Left lung (tissue), 10 donors: ENCODE results near the gene SNX12. TPM values are rescaled to one million over a fixed set of nuclear protein-coding genes. Genes with fewer than 3 reads are reported as not detected.
"Not testable (repeated sequence)": the region's sequence is repeated elsewhere in the genome, so short reads cannot be mapped to it uniquely, and the experiment has no call there.

Source experiments
- ATAC-seq: fragments of 200-7000 bp; cut with Tn5 transposase; one replicate; pipeline ENCODE4 v1.9.1; 2020; ENCODE audit warnings: moderate library complexity
- DNase-seq, 4 donors: peaks; one replicate each; pipeline ENCODE4 v3.0.0-alpha.2; 2013 to 2020
- H3K27ac ChIP-seq, 2 donors: fragments of 200-600 bp; sonication (generic) in 1 of 2; one replicate each; pipeline versions ENCODE4 v1.5.0 to v1.8.0; 2020 to 2021
- H3K27me3 ChIP-seq, 2 donors: fragments of 200-600 bp; sonication (generic) in 1 of 2; one replicate each; pipeline versions ENCODE4 v1.5.0 to v1.8.0; 2020 to 2021
- H3K36me3 ChIP-seq, 2 donors: fragments of 200-600 bp; sonication (generic) in 1 of 2; one replicate each; pipeline versions ENCODE4 v1.5.0 to v1.8.0; 2020 to 2021
- H3K4me1 ChIP-seq, 2 donors: fragments of 200-600 bp; one replicate each; pipeline ENCODE4 v1.8.0; 2021
- H3K4me3 ChIP-seq, 2 donors: fragments of 200-600 bp; sonication (generic) in 1 of 2; one replicate each; pipeline versions ENCODE4 v1.5.0 to v1.8.0; 2020 to 2021; ENCODE audit warnings: mild to moderate bottlenecking in 1 of 2
- H3K9me3 ChIP-seq, 2 donors: fragments of 200-600 bp; sonication (generic) in 1 of 2; one replicate each; pipeline versions ENCODE4 v1.5.0 to v1.8.0; 2020 to 2021
- CTCF ChIP-seq, 2 donors: fragments of 200-600 bp; sonication (generic) in 1 of 2; IDR thresholded peaks; one replicate each; pipeline versions ENCODE4 v1.5.0 to v1.8.0; 2021; ENCODE audit warnings: antibody characterized with exemption in 2 of 2
- intact Hi-C, 2 donors: fragments of 100-400 bp; cut with DNase I; formaldehyde crosslinking; loops; one replicate each; pipeline versions ENCODE4 v1.11.2 to v1.14.2; 2022
- polyA plus RNA-seq, 6 donors: library from polyadenylated mRNA; unstranded; fragments of 120-200 nt; gene quantifications; one replicate each; pipeline ENCODE4 v1.2.1, GENCODE V29; 2013; ENCODE audit not compliant: insufficient read length in 6 of 6
- total RNA-seq, 2 donors: library from RNA; stranded (reverse); fragmentation: NEBNext Ultra II Directional; extraction: Animal tissue kit (Norgen Biotek cat#: 25700); gene quantifications; one replicate each; pipeline ENCODE4 v1.2.1, GENCODE V29; 2021
- donor health status: DM: no; HTN: yes; CAD: no.
- donor health status: DM: no; HTN: no; CAD: no.

Gene SNX12
- total and polyA plus RNA-seq, 8 donors = 53.0 to 69.2 (median 55.7) TPM

GRCh38 chrX:71057848-71058530, 10.1 kb downstream of the SNX12 start:
- no peak overlapping the region for H3K4me3 ChIP-seq
- TF ChIP-seq CTCF (IDR thresholded peaks at IDR 0.05) = no peak
- DNase-seq = no peak
- no peaks in the 10 kb centered on the region for H3K27me3 ChIP-seq
- peaks cover 0 to 34% of the 10 kb centered on the region in 2 donors for H3K36me3 ChIP-seq
- intact Hi-C loops = no loop called here
- no peak for ATAC-seq
- H3K27ac ChIP-seq = peak overlapping the region in 1 of 2 donors; percentile 45
- H3K4me1 ChIP-seq = no peaks in the 10 kb centered on the region
- no peaks in the 10 kb centered on the region for H3K9me3 ChIP-seq

- Histone ChIP-seq H3K36me3 (peaks cover 0 to 25% of the 10 kb centered on the region in 2 donors), H3K27ac (peak overlapping the region in 1 of 2 donors; percentile 33), H3K4me3 (no peak overlapping the region), H3K9me3 (no peaks in the 10 kb centered on the region), H3K27me3 (no peaks in the 10 kb centered on the region), H3K4me1 (no peaks in the 10 kb centered on the region)
- intact Hi-C loops = no loop called here
- ATAC-seq (no peak), DNase-seq (no peak)
- TF ChIP-seq CTCF (IDR thresholded peaks at IDR 0.05) = no peak
These were observed 11.3 kb downstream of the SNX12 start for GRCh38 chrX:71056867-71057266.

GRCh38 chrX:71053217-71053621, 14.9 kb downstream of the SNX12 start:
- intact Hi-C loops = no loop called here
- Histone ChIP-seq H3K27me3 (peaks cover 0 to 4% of the 10 kb centered on the region in 2 donors), H3K9me3 (no peaks in the 10 kb centered on the region), H3K4me3 (peak overlapping the region in 1 of 2 donors; percentile 13), H3K27ac (peak overlapping the region in 1 of 2 donors; percentile 33), H3K36me3 (peaks cover 0 to 6% of the 10 kb centered on the region in 2 donors), H3K4me1 (no peaks in the 10 kb centered on the region)
- DNase-seq (no peak), ATAC-seq (no peak)
- TF ChIP-seq CTCF (IDR thresholded peaks at IDR 0.05) = no peak

- peaks cover 0 to 4% of the 10 kb centered on the region in 2 donors for H3K27me3 ChIP-seq
- no peak for TF ChIP-seq CTCF (IDR thresholded peaks at IDR 0.05)
- H3K9me3 ChIP-seq = no peaks in the 10 kb centered on the region
- DNase-seq = no peak
- H3K36me3 ChIP-seq = peaks cover 0 to 6% of the 10 kb centered on the region in 2 donors
- H3K27ac ChIP-seq = peak overlapping the region in 1 of 2 donors; percentile 33
- H3K4me3 ChIP-seq = peak overlapping the region in 1 of 2 donors; percentile 13
- ATAC-seq = no peak
- no peaks in the 10 kb centered on the region for H3K4me1 ChIP-seq
- intact Hi-C loops = no loop called here
These were observed 15.4 kb downstream of the SNX12 start for GRCh38 chrX:71052721-71053120.

GRCh38 chrX:71047891-71048290, 20.2 kb downstream of the SNX12 start:
- H3K27me3 ChIP-seq, DNase-seq, H3K9me3 ChIP-seq, H3K27ac ChIP-seq, H3K4me3 ChIP-seq, H3K36me3 ChIP-seq, ATAC-seq, intact Hi-C loops, H3K4me1 ChIP-seq: not testable (repeated sequence)
